ENCODE results near the gene RSRP1. TPM values are rescaled to one million over a fixed set of nuclear protein-coding genes. Genes with fewer than 3 reads are reported as not detected.
A peak's percentile ranks its signal among the peaks of the same experiment; 100 is the strongest.

The RSRP1 gene
- total and polyA plus RNA-seq, 2 experiments from 2014 or later: 153 to 160 TPM

- H3K9me3 ChIP-seq (ENCODE audit: low read depth): no peaks in the 10 kb centered on the region
- no peak overlapping the region for H2AFZ ChIP-seq
Observed at GRCh38 chr1:25201006-25201405, 46.2 kb downstream of the RSRP1 start.

GRCh38 chr1:25199819-25200620 is 47.2 kb downstream of the RSRP1 start:
- no peaks in the 10 kb centered on the region for H3K9me2 ChIP-seq (replicated peaks; ENCODE audit: insufficient read depth)
- no peak overlapping the region for H3K4me2 ChIP-seq
- DNase-seq (ENCODE audit: low spot score): no peak
- H3K79me2 ChIP-seq: no peaks in the 10 kb centered on the region
- H2AFZ ChIP-seq: no peak overlapping the region
- peaks cover 28% of the 10 kb centered on the region for H3K4me1 ChIP-seq (ENCODE audit: insufficient read depth)
- H3K9me3 ChIP-seq (ENCODE audit: low read depth): no peaks in the 10 kb centered on the region
- H3K4me3 ChIP-seq: no peak overlapping the region
- no peaks in the 10 kb centered on the region for H3K27me3 ChIP-seq
- TF ChIP-seq EZH2 (IDR thresholded peaks at IDR 0.05; ENCODE audit: borderline replicate concordance) (no peak), EZH2phosphoT487 (IDR thresholded peaks at IDR 0.05; ENCODE audit: low read depth, severe bottlenecking, unreplicated experiment) (no peak), CTCF (IDR thresholded peaks at IDR 0.05; ENCODE audit: poor library complexity) (no peak)
- peak overlapping the region; percentile 40 for H3K27ac ChIP-seq
- no peaks in the 10 kb centered on the region for H4K20me1 ChIP-seq (ENCODE audit: insufficient read depth, poor library complexity, severe bottlenecking)
- H3K36me3 ChIP-seq (replicated peaks; ENCODE audit: insufficient read depth, low read depth): no peaks in the 10 kb centered on the region
- WGBS (ENCODE audit: low lambda C conversion rate, missing lambda C conversion rate): 75% methylated on average over 20 of the region's 20 CpGs

More at GRCh38 chr1:25201006-25201405, 46.2 kb downstream of the RSRP1 start:
- Histone ChIP-seq H3K9me2 (replicated peaks; ENCODE audit: insufficient read depth) (no peaks in the 10 kb centered on the region), H3K27me3 (no peaks in the 10 kb centered on the region), H3K27ac (no peak overlapping the region), H3K4me3 (no peak overlapping the region), H3K4me2 (no peak overlapping the region), H3K36me3 (replicated peaks; ENCODE audit: insufficient read depth, low read depth) (no peaks in the 10 kb centered on the region), H3K79me2 (no peaks in the 10 kb centered on the region), H4K20me1 (ENCODE audit: insufficient read depth, poor library complexity, severe bottlenecking) (no peaks in the 10 kb centered on the region), H3K4me1 (ENCODE audit: insufficient read depth) (peaks cover 28% of the 10 kb centered on the region)
- TF ChIP-seq EZH2phosphoT487 (IDR thresholded peaks at IDR 0.05; ENCODE audit: low read depth, severe bottlenecking, unreplicated experiment) (no peak), CTCF (IDR thresholded peaks at IDR 0.05; ENCODE audit: poor library complexity) (no peak), EZH2 (IDR thresholded peaks at IDR 0.05; ENCODE audit: borderline replicate concordance) (no peak)
- no peak for DNase-seq (ENCODE audit: low spot score)
- 75% methylated on average over 7 of the region's 7 CpGs for WGBS (ENCODE audit: low lambda C conversion rate, missing lambda C conversion rate)

- no peak overlapping the region for H3K4me2 ChIP-seq
- TF ChIP-seq CTCF (IDR thresholded peaks at IDR 0.05; ENCODE audit: poor library complexity): no peak
- no peak for TF ChIP-seq EZH2 (IDR thresholded peaks at IDR 0.05; ENCODE audit: borderline replicate concordance)
- TF ChIP-seq EZH2phosphoT487 (IDR thresholded peaks at IDR 0.05; ENCODE audit: low read depth, severe bottlenecking, unreplicated experiment): no peak
Observed at GRCh38 chr1:25198663-25199252, 48.5 kb downstream of the RSRP1 start.

More at GRCh38 chr1:25198663-25199252, 48.5 kb downstream of the RSRP1 start:
- Histone ChIP-seq H3K27me3 (no peaks in the 10 kb centered on the region), H3K4me1 (ENCODE audit: insufficient read depth) (peaks cover 28% of the 10 kb centered on the region), H3K36me3 (replicated peaks; ENCODE audit: insufficient read depth, low read depth) (no peaks in the 10 kb centered on the region), H3K9me2 (replicated peaks; ENCODE audit: insufficient read depth) (no peaks in the 10 kb centered on the region), H2AFZ (no peak overlapping the region), H4K20me1 (ENCODE audit: insufficient read depth, poor library complexity, severe bottlenecking) (no peaks in the 10 kb centered on the region), H3K4me3 (no peak overlapping the region), H3K9me3 (ENCODE audit: low read depth) (no peaks in the 10 kb centered on the region), H3K27ac (peak overlapping the region; percentile 58), H3K79me2 (no peaks in the 10 kb centered on the region)
- WGBS (ENCODE audit: low lambda C conversion rate, missing lambda C conversion rate): 83% methylated on average over 20 of the region's 20 CpGs
- DNase-seq (ENCODE audit: low spot score): no peak

All from hepatocyte (in vitro differentiated cells).